K562 (cell line): ENCODE measurements around the gene CMSS1. TPM values are rescaled to one million over a fixed set of nuclear protein-coding genes. Genes with fewer than 3 reads are reported as not detected.

Experiments used
- ATAC-seq: fragments of 200-7000 bp; cut with Tn5 transposase; 3 replicates; pipeline ENCODE4 v1.9.1; 2020; ENCODE audit warnings: moderate library complexity
- BruUV-seq: library from RNA; stranded (reverse); fragments of 400-500 nt; replicated peaks from 2 replicates; lab custom pipeline; 2021; lab: Mats Ljungman, UMichigan
- CTCF ChIA-PET: fragments of 300-600 bp; formaldehyde crosslinking; extraction: SDS; loops from one replicate; lab custom pipeline; 2021; ENCODE audit warnings: low intra/inter-chr PET ratio; lab: Yijun Ruan, JAX
- POLR2A ChIA-PET: fragments of 300-600, 350-650 bp; sonication (Branson Sonifier 250); formaldehyde crosslinking; extraction: SDS; loops from one replicate; lab custom pipeline; 2021; ENCODE audit warnings: antibody characterized with exemption, inconsistent platforms; lab: Yijun Ruan, JAX
- DNase-seq, 4 experiments: peaks; one replicate each; pipeline versions ENCODE4 v3.0.0 to v3.0.0-alpha.2; 2011 to 2018; ENCODE audit warnings: low spot score in 3 of 4, mixed read lengths in 3 of 4; ENCODE audit errors: extremely low read depth in 1 of 4
- FAIRE-seq: peaks from 2 replicates; lab custom pipeline; 2011; peaks lifted over from hg19 to GRCh38; lab: Jason Lieb, UNC
- H2AFZ ChIP-seq: 2 replicates; pipeline ENCODE4 v1.6.0; 2011; ENCODE audit warnings: low read depth, low read length, control low read depth, inconsistent platforms
- H3K27ac ChIP-seq: fragments of 200-600 bp; 3 replicates; pipeline ENCODE4 v1.8.0; 2011; ENCODE audit warnings: low read depth, mild to moderate bottlenecking, control low read depth, inconsistent platforms, low read length, moderate library complexity, mixed read lengths; ENCODE audit errors: extremely low read depth
- H3K27me3 ChIP-seq, 2 experiments: fragments of 300-600 bp in 1 of 2; 2 replicates in 1 of 2; 3 replicates in 1 of 2; pipeline versions ENCODE4 v1.6.0 to v1.8.0; 2011; ENCODE audit warnings: inconsistent platforms in 2 of 2, low read length in 2 of 2, mild to moderate bottlenecking in 1 of 2, mixed read lengths in 1 of 2, moderate library complexity in 1 of 2; ENCODE audit not compliant: control insufficient read depth in 2 of 2, insufficient read depth in 2 of 2
- H3K36me3 ChIP-seq: fragments of 300-600 bp; 3 replicates; pipeline ENCODE4 v1.8.0; 2011; ENCODE audit warnings: mild to moderate bottlenecking, low read length, inconsistent platforms; ENCODE audit not compliant: control insufficient read depth, insufficient read depth
- H3K4me1 ChIP-seq, 2 experiments: fragments of 200-600 bp in 1 of 2; replicated peaks in 1 of 2; 2 replicates in 1 of 2; 3 replicates in 1 of 2; pipeline versions ENCODE4 v1.5.1 to v1.8.0; 2011; ENCODE audit warnings: inconsistent platforms in 2 of 2, low read length in 2 of 2, mild to moderate bottlenecking in 1 of 2, mixed read lengths in 1 of 2, moderate library complexity in 1 of 2; ENCODE audit not compliant: control insufficient read depth in 2 of 2, insufficient read depth in 2 of 2
- H3K4me2 ChIP-seq: 2 replicates; pipeline ENCODE4 v1.6.1; 2011; ENCODE audit warnings: low read length, control low read depth, inconsistent platforms, mixed read lengths; ENCODE audit not compliant: insufficient read depth
- H3K4me3 ChIP-seq: fragments of 200-600 bp; sonication (generic), shearing (Covaris generic); 2 replicates; pipeline ENCODE4 v1.5.1; 2016; ENCODE audit warnings: control low read depth, inconsistent platforms
- H3K79me2 ChIP-seq: fragments of 200-600 bp; 3 replicates; pipeline ENCODE4 v1.8.0; 2011; ENCODE audit warnings: low read length, inconsistent platforms; ENCODE audit not compliant: control insufficient read depth, insufficient read depth
- H3K9ac ChIP-seq, 2 experiments: 2 replicates each; pipeline versions ENCODE4 v1.6.0 to v1.6.1; 2011; ENCODE audit warnings: low read depth in 2 of 2, low read length in 2 of 2, control low read depth in 1 of 2, inconsistent platforms in 1 of 2, mild to moderate bottlenecking in 1 of 2, mixed read lengths in 1 of 2; ENCODE audit not compliant: insufficient read depth in 1 of 2
- H3K9me1 ChIP-seq: one replicate; pipeline ENCODE4 v1.6.0; 2011; ENCODE audit warnings: inconsistent platforms, mild to moderate bottlenecking, low read length, moderate library complexity; ENCODE audit not compliant: control insufficient read depth, insufficient read depth
- H3K9me3 ChIP-seq: replicated peaks from 2 replicates; pipeline ENCODE4 v1.5.1; 2011; ENCODE audit warnings: low read depth, low read length, inconsistent platforms; ENCODE audit not compliant: control insufficient read depth, insufficient read depth
- H4K20me1 ChIP-seq: replicated peaks from 2 replicates; pipeline ENCODE4 v1.6.1; 2011; ENCODE audit warnings: low read length, inconsistent platforms, mixed read lengths; ENCODE audit not compliant: control insufficient read depth, insufficient read depth
- BCL6 ChIP-seq: fragments of 250-450 bp; sonication (Bioruptor Pico); IDR thresholded peaks from 2 replicates; pipeline ENCODE4 v1.4.0; 2020
- E2F3 ChIP-seq: fragments of 250-450 bp; sonication (Bioruptor Pico); IDR thresholded peaks from 2 replicates; pipeline ENCODE4 v1.4.0; 2020; ENCODE audit warnings: mild to moderate bottlenecking
- ESRRA ChIP-seq: fragments of 450-650 bp; IDR thresholded peaks from 2 replicates; pipeline ENCODE4 v1.6.1; 2014; ENCODE audit warnings: low read depth, mild to moderate bottlenecking, moderate library complexity, borderline replicate concordance
- HDAC1 ChIP-seq, 2 experiments: fragments of 450-650 bp; IDR thresholded peaks; 2 replicates each; pipeline ENCODE4 v1.6.1; 2016 to 2017; ENCODE audit warnings: inconsistent platforms in 1 of 2, mild to moderate bottlenecking in 1 of 2, moderate library complexity in 1 of 2
- HDGF ChIP-seq: fragments of 450-650 bp; IDR thresholded peaks from 2 replicates; pipeline ENCODE4 v1.6.1; 2016
- KAT2B ChIP-seq: IDR thresholded peaks from one replicate; pipeline ENCODE4 v1.6.1; 2012; ENCODE audit warnings: low read depth, mild to moderate bottlenecking, control low read depth, inconsistent platforms, low read length, moderate library complexity
- KDM4B ChIP-seq, 2 experiments: fragments of 450-650 bp in 1 of 2; sonication (generic) in 1 of 2; IDR thresholded peaks; 2 replicates each; pipeline ENCODE4 v1.6.1; 2016 to 2017; ENCODE audit warnings: borderline replicate concordance in 2 of 2, antibody characterized with exemption in 1 of 2, low read depth in 1 of 2, mild to moderate bottlenecking in 1 of 2
- NCOR1 ChIP-seq: fragments of 450-650 bp; IDR thresholded peaks from 2 replicates; pipeline ENCODE4 v1.6.1; 2016; ENCODE audit warnings: mild to moderate bottlenecking, moderate library complexity
- PTBP1 ChIP-seq: fragments of 200-400 bp; formaldehyde crosslinking; IDR thresholded peaks from 2 replicates; pipeline ENCODE4 v1.6.1; 2017; ENCODE audit warnings: low read depth, low read length
- RAD51 ChIP-seq: fragments of 450-650 bp; IDR thresholded peaks from 2 replicates; pipeline ENCODE4 v1.7.1; 2016; ENCODE audit warnings: low read depth, mild to moderate bottlenecking, borderline replicate concordance
- SMARCA4 ChIP-seq: fragments of 450-650 bp; IDR thresholded peaks from 2 replicates; pipeline ENCODE4 v1.6.1; 2016
- SMARCC2 ChIP-seq: fragments of 450-650 bp; IDR thresholded peaks from 2 replicates; pipeline ENCODE4 v1.6.1; 2017; ENCODE audit warnings: antibody characterized with exemption, moderate library complexity, mild to moderate bottlenecking, low read depth
- ZFX ChIP-seq: sonication (generic); formaldehyde crosslinking; IDR thresholded peaks from 2 replicates; pipeline ENCODE4 v1.8.0; 2022; ENCODE audit warnings: mild to moderate bottlenecking, missing genetic modification reagents, moderate library complexity
- WGBS: fragments of 100-300 bp; shearing (Covaris generic); methylation state at CpG from one replicate; pipeline ENCODE4 v1.1.6; 2016; ENCODE audit warnings: low coverage, mixed read lengths; ENCODE audit not compliant: insufficient coverage; ENCODE audit errors: missing lambda C conversion rate; 5-methylcytosine and 5-hydroxymethylcytosine counted together
- in situ Hi-C: fragments of 300-500 bp; cut with MboI; formaldehyde crosslinking; loops from 4 replicates; pipeline ENCODE4 v1.15.0; 2018; ENCODE audit warnings: inconsistent platforms, mixed read lengths
- intact Hi-C: fragments of 100-400 bp; cut with micrococcal nuclease; formaldehyde crosslinking; loops from 2 replicates; pipeline ENCODE4 v1.14.2; 2022
- polyA plus RNA-seq, 8 experiments: library from polyadenylated mRNA; depleted of rRNA in 4 of 8; stranded (reverse) in 5 of 8; unstranded in 3 of 8; fragments of >200 nt; fragmentation: Nextera tagmentation in 2 of 8; fragmentation: Illumina TruSeq in 1 of 8; extraction: Ambion mirVana in 2 of 8; extraction: Trizol in 1 of 8; gene quantifications; 2 replicates each; pipeline versions ENCODE4 v1.2.1 to v1.2.3, GENCODE V29; 2011 to 2014; ENCODE audit warnings: inconsistent platforms in 1 of 8, missing spikeins in 1 of 8
- total RNA-seq, 7 experiments: library from RNA; depleted of rRNA in 6 of 7; stranded (reverse); fragments of >200 nt in 6 of 7; fragmentation: Illumina TruSeq in 2 of 7; extraction: Trizol in 2 of 7; gene quantifications; 2 replicates each; pipeline versions ENCODE4 v1.2.1 to v1.2.3, GENCODE V29; 2011 to 2021; ENCODE audit warnings: low replicate concordance in 1 of 7
- TF ChIP-seq, protein P1 (sequence below): fragments of 250-450 bp; sonication (Bioruptor Pico); IDR thresholded peaks from 2 replicates; pipeline ENCODE4 v1.8.0; 2022; ENCODE audit warnings: moderate library complexity, mild to moderate bottlenecking, inconsistent platforms
- TF ChIP-seq, protein P2 (sequence below): sonication (generic); formaldehyde crosslinking; IDR thresholded peaks from 2 replicates; pipeline ENCODE4 v1.8.0; 2022; ENCODE audit warnings: missing genetic modification reagents, mild to moderate bottlenecking, borderline replicate concordance
- TF ChIP-seq, protein P3 (sequence below): fragments of 450-650 bp; formaldehyde crosslinking; IDR thresholded peaks from 2 replicates; pipeline ENCODE4 v1.4.0; 2022; ENCODE audit warnings: missing genetic modification characterization

CMSS1 gene
- total and polyA plus RNA-seq, 9 of the 15 experiments (the other 6 are each of a cell fraction or from before 2014, with no cell fraction given): 46.9 to 109 (median 72.3) TPM

DNA sequence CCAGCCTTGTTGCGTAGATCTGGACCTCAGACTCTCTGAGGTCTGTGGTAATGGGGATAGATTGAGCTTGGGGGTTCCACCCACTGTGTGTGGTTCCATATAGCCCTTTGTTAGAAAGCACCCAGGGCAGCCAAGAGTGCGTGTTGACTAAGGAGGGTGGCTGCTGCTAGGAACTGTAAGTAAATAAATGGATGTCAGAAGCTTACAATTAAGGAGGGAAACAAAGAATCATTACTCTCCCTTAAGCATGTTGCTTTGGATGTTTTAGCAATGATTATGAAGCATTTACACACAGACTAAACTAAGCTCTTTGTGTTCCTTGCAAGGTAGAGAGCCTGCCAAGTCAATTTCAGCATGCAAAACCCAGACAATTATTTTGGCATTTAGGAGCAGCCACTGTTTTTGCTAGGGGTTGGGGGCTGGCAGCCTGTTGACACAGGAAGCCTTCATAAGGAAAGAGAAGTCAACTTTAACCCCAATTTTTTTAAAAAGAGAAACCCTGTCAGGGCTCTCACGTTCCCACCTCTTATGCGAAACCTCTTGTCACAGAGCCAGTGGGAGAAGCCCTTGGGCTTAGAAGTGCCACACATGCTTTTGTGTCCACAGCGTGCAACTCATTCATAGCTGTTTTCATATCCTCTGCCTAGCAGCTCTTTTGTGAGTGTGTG lies 127.8 kb downstream of the CMSS1 start:
- Histone ChIP-seq H3K36me3 (no peaks in the 10 kb centered on the region), H3K4me2 (no peak overlapping the region), H3K4me3 (no peak overlapping the region), H3K4me1 (peaks cover 0 to 5% of the 10 kb centered on the region in 2 experiments; a peak in 2 of 5 replicates), H3K27me3 (no peaks in the 10 kb centered on the region), H3K79me2 (peaks cover 4% of the 10 kb centered on the region; the same call in 1 of the 3 replicates), H3K27ac (no peak overlapping the region), H3K9me1 (no peaks in the 10 kb centered on the region), H3K9me3 (no peaks in the 10 kb centered on the region), H2AFZ (no peak overlapping the region), H4K20me1 (no peaks in the 10 kb centered on the region), H3K9ac (no peak overlapping the region)
- CTCF ChIA-PET: no interaction called here
- POLR2A ChIA-PET: no interaction called here
- no peak for FAIRE-seq
- BruUV-seq: no TSS peak
- WGBS: 75% methylated on average over 4 of the region's 5 CpGs
- in situ Hi-C loops (no loop called here), intact Hi-C loops (no loop called here)
- no peak for ATAC-seq
- no peak for TF ChIP-seq KDM4B (IDR thresholded peaks at IDR 0.05; ENCODE audit: borderline replicate concordance in 2 of 2, low read depth in 1 of 2)
- no peak for TF ChIP-seq BCL6 (CRISPR knock-in tag)
- TF ChIP-seq, protein P1, sequence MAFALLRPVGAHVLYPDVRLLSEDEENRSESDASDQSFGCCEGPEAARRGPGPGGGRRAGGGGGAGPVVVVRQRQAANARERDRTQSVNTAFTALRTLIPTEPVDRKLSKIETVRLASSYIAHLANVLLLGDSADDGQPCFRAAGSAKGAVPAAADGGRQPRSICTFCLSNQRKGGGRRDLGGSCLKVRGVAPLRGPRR (CRISPR knock-in tag): no peak
- no peak for TF ChIP-seq ESRRA
- TF ChIP-seq E2F3 (CRISPR knock-in tag): no peak
- no peak for TF ChIP-seq SMARCA4
- no peak for TF ChIP-seq NCOR1
- no peak for TF ChIP-seq RAD51
- TF ChIP-seq ZFX (CRISPR knock-in tag): no peak
- TF ChIP-seq HDAC1 (IDR thresholded peaks at IDR 0.05): no peak
- no peak for TF ChIP-seq HDGF
- TF ChIP-seq, protein P2, sequence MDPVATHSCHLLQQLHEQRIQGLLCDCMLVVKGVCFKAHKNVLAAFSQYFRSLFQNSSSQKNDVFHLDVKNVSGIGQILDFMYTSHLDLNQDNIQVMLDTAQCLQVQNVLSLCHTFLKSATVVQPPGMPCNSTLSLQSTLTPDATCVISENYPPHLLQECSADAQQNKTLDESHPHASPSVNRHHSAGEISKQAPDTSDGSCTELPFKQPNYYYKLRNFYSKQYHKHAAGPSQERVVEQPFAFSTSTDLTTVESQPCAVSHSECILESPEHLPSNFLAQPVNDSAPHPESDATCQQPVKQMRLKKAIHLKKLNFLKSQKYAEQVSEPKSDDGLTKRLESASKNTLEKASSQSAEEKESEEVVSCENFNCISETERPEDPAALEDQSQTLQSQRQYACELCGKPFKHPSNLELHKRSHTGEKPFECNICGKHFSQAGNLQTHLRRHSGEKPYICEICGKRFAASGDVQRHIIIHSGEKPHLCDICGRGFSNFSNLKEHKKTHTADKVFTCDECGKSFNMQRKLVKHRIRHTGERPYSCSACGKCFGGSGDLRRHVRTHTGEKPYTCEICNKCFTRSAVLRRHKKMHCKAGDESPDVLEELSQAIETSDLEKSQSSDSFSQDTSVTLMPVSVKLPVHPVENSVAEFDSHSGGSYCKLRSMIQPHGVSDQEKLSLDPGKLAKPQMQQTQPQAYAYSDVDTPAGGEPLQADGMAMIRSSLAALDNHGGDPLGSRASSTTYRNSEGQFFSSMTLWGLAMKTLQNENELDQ (CRISPR knock-in tag): no peak
- no peak for TF ChIP-seq KAT2B
- TF ChIP-seq PTBP1: no peak
- TF ChIP-seq SMARCC2: no peak
- TF ChIP-seq, protein P3, sequence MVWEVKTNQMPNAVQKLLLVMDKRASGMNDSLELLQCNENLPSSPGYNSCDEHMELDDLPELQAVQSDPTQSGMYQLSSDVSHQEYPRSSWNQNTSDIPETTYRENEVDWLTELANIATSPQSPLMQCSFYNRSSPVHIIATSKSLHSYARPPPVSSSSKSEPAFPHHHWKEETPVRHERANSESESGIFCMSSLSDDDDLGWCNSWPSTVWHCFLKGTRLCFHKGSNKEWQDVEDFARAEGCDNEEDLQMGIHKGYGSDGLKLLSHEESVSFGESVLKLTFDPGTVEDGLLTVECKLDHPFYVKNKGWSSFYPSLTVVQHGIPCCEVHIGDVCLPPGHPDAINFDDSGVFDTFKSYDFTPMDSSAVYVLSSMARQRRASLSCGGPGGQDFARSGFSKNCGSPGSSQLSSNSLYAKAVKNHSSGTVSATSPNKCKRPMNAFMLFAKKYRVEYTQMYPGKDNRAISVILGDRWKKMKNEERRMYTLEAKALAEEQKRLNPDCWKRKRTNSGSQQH (CRISPR knock-in tag): no peak
- DNase-seq: no peak
